IPS DF 4.7 (cell line): Measurements from ENCODE around the gene TXNDC5.
"Not testable (repeated sequence)": the region's sequence is repeated elsewhere in the genome, so short reads cannot be mapped to it uniquely, and the experiment has no call there.

Experiments
- DNase-seq: peaks from one replicate; pipeline ENCODE4 v3.0.0-alpha.2; 2013; ENCODE audit warnings: low spot score; ENCODE audit errors: extremely low read depth

Gene TXNDC5

GRCh38 chr6:7914991-7915789 lies 4.6 kb upstream of the TXNDC5 start:
- DNase-seq = no peak

GRCh38 chr6:7914311-7914710 lies 3.7 kb upstream of the TXNDC5 start:
- no peak for DNase-seq

GRCh38 chr6:7912736-7913517 lies 2.3 kb upstream of the TXNDC5 start:
- DNase-seq = no peak

GRCh38 chr6:7912024-7912423 lies 1.4 kb upstream of the TXNDC5 start:
- no peak for DNase-seq

- no peak for DNase-seq
Observed at GRCh38 chr6:7911345-7911725, 747 bp upstream of the TXNDC5 start.

GRCh38 chr6:7910298-7910653 lies 312 bp downstream of the TXNDC5 start:
- DNase-seq = no peak

GRCh38 chr6:7909323-7910276 lies 988 bp downstream of the TXNDC5 start:
- no peak for DNase-seq

GRCh38 chr6:7907159-7907558 lies 3.4 kb downstream of the TXNDC5 start:
- no peak for DNase-seq

- DNase-seq = no peak
Observed at GRCh38 chr6:7906741-7907140, 3.8 kb downstream of the TXNDC5 start.

- DNase-seq = no peak
Observed at GRCh38 chr6:7905416-7905815, 5.2 kb downstream of the TXNDC5 start.

GRCh38 chr6:7904654-7905319 lies 5.8 kb downstream of the TXNDC5 start:
- DNase-seq = no peak

- no peak for DNase-seq
Observed at GRCh38 chr6:7903673-7904072, 6.9 kb downstream of the TXNDC5 start.

- DNase-seq = no peak
Observed at GRCh38 chr6:7902867-7903266, 7.7 kb downstream of the TXNDC5 start.

GRCh38 chr6:7902221-7902620 lies 8.4 kb downstream of the TXNDC5 start:
- DNase-seq = no peak

- DNase-seq = no peak
Observed at GRCh38 chr6:7901780-7902179, 8.8 kb downstream of the TXNDC5 start.

GRCh38 chr6:7901056-7901455 lies 9.5 kb downstream of the TXNDC5 start:
- DNase-seq = no peak

GRCh38 chr6:7900621-7901020 lies 10.0 kb downstream of the TXNDC5 start:
- no peak for DNase-seq

- no peak for DNase-seq
Observed at GRCh38 chr6:7899889-7900213, 10.7 kb downstream of the TXNDC5 start.

GRCh38 chr6:7899101-7899888 lies 11.3 kb downstream of the TXNDC5 start:
- DNase-seq = no peak

GRCh38 chr6:7898193-7898586 lies 12.4 kb downstream of the TXNDC5 start:
- not testable (repeated sequence) for DNase-seq
